ENCODE data around the gene CRY2. TPM values are rescaled to one million over a fixed set of nuclear protein-coding genes. Genes with fewer than 3 reads are reported as not detected.

The CRY2 gene
- total and polyA plus RNA-seq, 5 experiments from 2014 or later = 24.3 to 64.5 (median 33.4) TPM

GRCh38 chr11:45843158-45843924 lies 3.9 kb upstream of the CRY2 start:
- DNase-seq (peak; percentile 77 to 95 (median 93)), ATAC-seq (peak; percentile 48 to 57)
- Mint-ChIP-seq H3K27me3 (peaks cover 0 to 3% (median 0%) of the 10 kb centered on the region in 5 donors), H3K4me3 (peak overlapping the region; percentile 2 to 58 (median 46)), H3K36me3 (no peaks in the 10 kb centered on the region), H3K9me3 (no peaks in the 10 kb centered on the region), H3K27ac (peak overlapping the region; percentile 58 to 95 (median 88)), H3K4me1 (peaks cover 11 to 34% (median 30%) of the 10 kb centered on the region in 4 donors)
- POLR2A ChIA-PET = interaction anchor here (0.6 to 1.8 kb wide), 3 partner anchors 8 to 163 kb away, joined by 3 to 4 read pairs (median 3); partner anchors contain the start of gene SLC35C1

- POLR2A ChIA-PET = interaction anchor here (1.4 to 2.3 kb wide), 2 partner anchors 41 to 55 kb away, joined by 4 to 20 read pairs; partner anchors contain the start of gene SLC35C1
Observed at GRCh38 chr11:45844822-45845578, 2.3 kb upstream of the CRY2 start.

GRCh38 chr11:45846174-45846675 lies 1.1 kb upstream of the CRY2 start:
- DNase-seq (no peak), ATAC-seq (no peak)
- Mint-ChIP-seq H3K4me1 (peaks cover 22 to 60% (median 55%) of the 10 kb centered on the region in 4 donors), H3K27me3 (peaks cover 0 to 3% (median 0%) of the 10 kb centered on the region in 5 donors), H3K36me3 (peaks cover 0 to 17% (median 0%) of the 10 kb centered on the region in 3 donors), H3K4me3 (peak overlapping the region; percentile 77 to 93 (median 88)), H3K9me3 (no peaks in the 10 kb centered on the region), H3K27ac (peak overlapping the region; percentile 83 to 100 (median 98))
- POLR2A ChIA-PET = interaction anchor here (0.9 to 2.3 kb wide), 5 partner anchors 42 to 274 kb away, joined by 3 to 20 read pairs (median 6); partner anchors contain the start of genes LARGE2, PEX16 and SLC35C1

More at GRCh38 chr11:45844822-45845578, 2.3 kb upstream of the CRY2 start:
- ATAC-seq (no peak), DNase-seq (no peak)
- H3K27me3 Mint-ChIP-seq = peaks cover 0 to 3% (median 0%) of the 10 kb centered on the region in 5 donors
- H3K27ac Mint-ChIP-seq = peak overlapping the region in 8 of 10 donors; percentile 23 to 100 (median 98)
- peak overlapping the region in 3 of 10 donors; percentile 4 to 89 (median 63) for H3K4me3 Mint-ChIP-seq
- no peaks in the 10 kb centered on the region for H3K9me3 Mint-ChIP-seq
- peaks cover 18 to 47% (median 44%) of the 10 kb centered on the region in 4 donors for H3K4me1 Mint-ChIP-seq
- peaks cover 0 to 5% (median 0%) of the 10 kb centered on the region in 3 donors for H3K36me3 Mint-ChIP-seq

- no peaks in the 10 kb centered on the region for H3K9me3 Mint-ChIP-seq
- peak in 8 of 10 donors; percentile 15 to 74 (median 50) for DNase-seq
- POLR2A ChIA-PET = interaction anchor here (0.6 to 2.0 kb wide), 2 partner anchors 13 to 70 kb away, joined by 3 to 17 read pairs; partner anchors contain the start of gene PEX16
Observed at GRCh38 chr11:45847911-45848316, 639 bp downstream of the CRY2 start.

GRCh38 chr11:45848654-45849081 lies 1.4 kb downstream of the CRY2 start:
- DNase-seq (no peak), ATAC-seq (no peak)
- H3K36me3 Mint-ChIP-seq = peaks cover 0 to 26% (median 0%) of the 10 kb centered on the region in 3 donors
- H3K9me3 Mint-ChIP-seq = no peaks in the 10 kb centered on the region
- peak overlapping the region; percentile 77 to 93 (median 88) for H3K4me3 Mint-ChIP-seq
- H3K27ac Mint-ChIP-seq = peak overlapping the region in 7 of 10 donors; percentile 49 to 98 (median 86)
- POLR2A ChIA-PET = interaction anchor here (0.6 kb wide), 1 partner anchor 12 kb away, joined by 3 read pairs; no protein-coding TSS in a partner anchor
- H3K27me3 Mint-ChIP-seq = peaks cover 0 to 3% (median 0%) of the 10 kb centered on the region in 5 donors
- H3K4me1 Mint-ChIP-seq = peaks cover 25 to 70% (median 63%) of the 10 kb centered on the region in 4 donors

More at GRCh38 chr11:45847911-45848316, 639 bp downstream of the CRY2 start:
- Mint-ChIP-seq H3K27ac (peak overlapping the region in 9 of 10 donors; percentile 51 to 100 (median 97)), H3K4me3 (peak overlapping the region; percentile 77 to 93 (median 88)), H3K27me3 (peaks cover 0 to 3% (median 0%) of the 10 kb centered on the region in 5 donors), H3K36me3 (peaks cover 0 to 22% (median 0%) of the 10 kb centered on the region in 3 donors), H3K4me1 (peaks cover 28 to 72% (median 67%) of the 10 kb centered on the region in 4 donors)
- ATAC-seq = peak; percentile 18 to 27

GRCh38 chr11:45850446-45850845 lies 3.2 kb downstream of the CRY2 start:
- H3K36me3 Mint-ChIP-seq = peaks cover 0 to 35% (median 0%) of the 10 kb centered on the region in 3 donors
- H3K27me3 Mint-ChIP-seq = no peaks in the 10 kb centered on the region
- H3K4me1 Mint-ChIP-seq = peaks cover 28 to 70% (median 64%) of the 10 kb centered on the region in 4 donors
- H3K9me3 Mint-ChIP-seq = no peaks in the 10 kb centered on the region
- POLR2A ChIA-PET = no interaction called here
- H3K27ac Mint-ChIP-seq = peak overlapping the region in 1 of 10 donors; percentile 57
- ATAC-seq = no peak
- peak overlapping the region in 7 of 10 donors; percentile 32 to 70 (median 55) for H3K4me3 Mint-ChIP-seq
- no peak for DNase-seq

GRCh38 chr11:45851228-45851627 lies 4.0 kb downstream of the CRY2 start:
- H3K4me1 Mint-ChIP-seq = peaks cover 28 to 62% (median 61%) of the 10 kb centered on the region in 4 donors
- no peaks in the 10 kb centered on the region for H3K27me3 Mint-ChIP-seq
- ATAC-seq = no peak
- H3K36me3 Mint-ChIP-seq = peaks cover 0 to 43% (median 3%) of the 10 kb centered on the region in 3 donors
- H3K27ac Mint-ChIP-seq = no peak overlapping the region
- no peaks in the 10 kb centered on the region for H3K9me3 Mint-ChIP-seq
- peak overlapping the region in 2 of 10 donors; percentile 5 to 41 for H3K4me3 Mint-ChIP-seq
- no peak for DNase-seq
- POLR2A ChIA-PET = interaction anchor here (0.7 to 0.9 kb wide), 2 partner anchors 9 to 50 kb away, joined by 3 to 5 read pairs; no protein-coding TSS in a partner anchor

- Mint-ChIP-seq H3K4me3 (peak overlapping the region in 1 of 10 donors; percentile 24), H3K9me3 (no peaks in the 10 kb centered on the region), H3K27me3 (no peaks in the 10 kb centered on the region), H3K36me3 (peaks cover 0 to 52% (median 9%) of the 10 kb centered on the region in 3 donors), H3K27ac (peak overlapping the region in 4 of 10 donors; percentile 29 to 40 (median 35)), H3K4me1 (peaks cover 24 to 53% (median 52%) of the 10 kb centered on the region in 4 donors)
- POLR2A ChIA-PET = no interaction called here
- DNase-seq (no peak), ATAC-seq (no peak)
Observed at GRCh38 chr11:45852018-45852711, 4.9 kb downstream of the CRY2 start.

GRCh38 chr11:45852712-45853101 lies 5.4 kb downstream of the CRY2 start:
- ATAC-seq = no peak
- Mint-ChIP-seq H3K36me3 (peaks cover 4 to 58% (median 12%) of the 10 kb centered on the region in 3 donors), H3K27me3 (no peaks in the 10 kb centered on the region), H3K4me1 (peaks cover 24 to 53% (median 52%) of the 10 kb centered on the region in 4 donors), H3K27ac (peak overlapping the region in 2 of 10 donors; percentile 29 to 34), H3K9me3 (no peaks in the 10 kb centered on the region), H3K4me3 (no peak overlapping the region)
- POLR2A ChIA-PET = no interaction called here
- no peak for DNase-seq

- Mint-ChIP-seq H3K27ac (peak overlapping the region in 3 of 10 donors; percentile 14 to 67 (median 29)), H3K4me1 (peaks cover 25 to 47% (median 45%) of the 10 kb centered on the region in 4 donors), H3K36me3 (peaks cover 4 to 65% (median 15%) of the 10 kb centered on the region in 3 donors), H3K9me3 (no peaks in the 10 kb centered on the region), H3K27me3 (no peaks in the 10 kb centered on the region), H3K4me3 (no peak overlapping the region)
- POLR2A ChIA-PET = no interaction called here
- ATAC-seq (no peak), DNase-seq (no peak)
Observed at GRCh38 chr11:45853332-45854219, 6.3 kb downstream of the CRY2 start.

All from naive thymus-derived CD8-positive, alpha-beta T cell (primary cell).